GM03348 (cell line): ENCODE measurements around the gene PHTF1.
A peak's percentile ranks its signal among the peaks of the same experiment; 100 is the strongest.
"Not testable (repeated sequence)": the region's sequence is repeated elsewhere in the genome, so short reads cannot be mapped to it uniquely, and the experiment has no call there.

Experiments
- DNase-seq: peaks from one replicate; pipeline ENCODE4 v3.0.0; 2012; ENCODE audit warnings: low spot score

Gene PHTF1

DNA sequence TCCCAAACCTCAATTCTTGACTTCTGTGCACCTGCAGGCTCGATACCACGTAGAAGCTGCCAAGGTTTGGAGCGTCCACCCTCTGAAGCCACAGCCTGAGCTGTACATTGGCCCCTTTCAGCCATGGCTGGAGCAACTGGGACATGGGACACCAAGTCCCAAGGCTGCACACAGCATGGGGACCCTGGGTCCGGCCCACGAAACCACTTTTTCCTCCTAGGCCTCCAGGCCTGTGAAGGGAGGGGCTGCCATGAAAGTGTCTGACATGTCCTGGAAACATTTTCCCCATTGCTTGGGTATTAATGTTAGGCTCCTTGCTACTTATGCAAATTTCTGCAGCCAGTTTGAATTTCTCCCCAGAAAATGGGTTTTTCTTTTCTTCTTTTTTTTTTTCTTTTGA lies 40.7 kb downstream of the PHTF1 start:
- not testable (repeated sequence) for DNase-seq

DNA sequence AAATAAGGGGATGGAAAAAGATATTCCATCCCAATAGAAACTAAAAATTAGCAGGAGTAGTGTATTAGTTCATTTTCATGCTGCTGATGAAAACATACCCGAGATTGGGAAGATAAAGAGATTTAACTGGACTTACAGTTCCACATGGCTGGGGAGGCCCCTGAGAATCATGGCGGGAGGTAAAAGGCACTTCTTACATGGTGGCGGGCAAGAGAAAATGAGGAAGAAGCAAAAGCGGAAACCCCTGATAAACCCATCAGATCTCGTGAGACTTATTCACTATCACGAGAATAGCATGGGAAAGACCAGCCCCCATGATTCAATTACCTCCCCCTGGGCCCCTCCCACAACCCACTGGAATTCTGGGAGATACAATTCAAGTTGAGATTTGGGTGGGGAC lies 41.8 kb downstream of the PHTF1 start:
- not testable (repeated sequence) for DNase-seq

DNA sequence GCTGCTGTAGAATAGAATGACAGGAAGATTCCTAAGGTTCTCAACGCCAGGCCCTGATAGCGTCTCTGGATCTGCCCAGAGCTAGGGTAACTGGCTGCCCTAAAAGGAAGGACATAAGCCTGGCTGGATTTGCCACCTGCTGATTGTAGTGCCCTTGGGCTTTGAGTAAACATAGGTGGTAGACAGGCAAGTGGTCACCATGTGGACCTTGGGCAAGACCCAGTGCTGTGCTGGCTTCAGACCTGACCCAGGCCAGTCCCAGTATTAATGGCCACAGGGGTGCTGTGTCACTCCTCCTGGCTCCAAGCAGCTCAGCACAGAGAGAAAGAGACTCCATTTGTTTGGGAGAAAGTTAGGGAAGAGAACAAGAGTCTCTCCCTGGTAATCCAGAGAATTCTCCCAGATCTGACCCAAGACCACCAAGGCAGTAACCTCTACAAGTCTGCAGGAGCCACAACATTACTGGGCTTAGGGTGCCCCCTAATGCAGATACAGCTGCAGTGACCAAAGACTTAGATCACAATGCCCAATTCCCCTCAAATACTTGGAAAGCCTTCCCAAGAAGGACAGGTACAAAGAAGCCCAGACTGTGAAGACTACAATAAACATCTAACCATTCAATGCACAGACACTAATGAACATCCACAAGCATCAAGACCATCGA lies 44.5 kb downstream of the PHTF1 start:
- no peak for DNase-seq

DNA sequence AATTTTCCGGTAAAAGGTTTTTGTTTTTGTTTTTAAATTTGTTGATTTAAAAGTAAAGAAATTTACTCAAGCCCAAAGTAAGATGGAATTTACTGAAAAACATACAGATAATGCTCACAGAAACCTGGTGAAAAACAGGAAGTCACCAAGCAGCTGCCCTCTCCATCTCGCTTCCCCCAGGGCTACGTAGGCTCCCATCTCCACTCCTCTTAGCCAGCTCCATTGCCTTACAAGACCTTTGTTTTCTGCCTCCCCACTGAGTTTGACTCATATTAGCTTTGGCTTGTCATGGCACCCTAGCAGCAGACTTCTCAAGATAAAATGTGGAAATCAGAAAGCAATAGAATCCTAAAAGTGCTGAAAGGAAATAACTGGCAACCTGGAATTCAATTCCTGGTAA lies 57.9 kb downstream of the PHTF1 start:
- DNase-seq, result no peak

DNA sequence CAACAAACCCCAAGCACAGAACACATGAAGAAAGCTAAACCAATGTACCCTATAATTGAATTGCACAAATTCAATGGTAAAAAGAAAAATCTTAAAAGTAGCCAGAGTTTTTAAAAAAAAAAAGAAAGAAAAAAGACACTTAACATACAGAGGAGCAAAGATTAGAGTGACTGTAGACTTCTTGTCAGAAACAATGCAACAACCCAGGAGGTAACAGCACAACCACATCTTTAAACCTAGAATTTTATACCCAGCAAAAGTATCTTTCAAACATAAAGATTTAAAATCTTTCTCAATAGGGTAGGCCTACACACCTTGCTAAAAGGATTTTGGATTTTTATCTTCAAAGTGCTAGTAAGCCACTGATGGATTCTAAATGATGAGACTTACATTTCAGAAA lies 64.4 kb downstream of the PHTF1 start:
- DNase-seq, result no peak

DNA sequence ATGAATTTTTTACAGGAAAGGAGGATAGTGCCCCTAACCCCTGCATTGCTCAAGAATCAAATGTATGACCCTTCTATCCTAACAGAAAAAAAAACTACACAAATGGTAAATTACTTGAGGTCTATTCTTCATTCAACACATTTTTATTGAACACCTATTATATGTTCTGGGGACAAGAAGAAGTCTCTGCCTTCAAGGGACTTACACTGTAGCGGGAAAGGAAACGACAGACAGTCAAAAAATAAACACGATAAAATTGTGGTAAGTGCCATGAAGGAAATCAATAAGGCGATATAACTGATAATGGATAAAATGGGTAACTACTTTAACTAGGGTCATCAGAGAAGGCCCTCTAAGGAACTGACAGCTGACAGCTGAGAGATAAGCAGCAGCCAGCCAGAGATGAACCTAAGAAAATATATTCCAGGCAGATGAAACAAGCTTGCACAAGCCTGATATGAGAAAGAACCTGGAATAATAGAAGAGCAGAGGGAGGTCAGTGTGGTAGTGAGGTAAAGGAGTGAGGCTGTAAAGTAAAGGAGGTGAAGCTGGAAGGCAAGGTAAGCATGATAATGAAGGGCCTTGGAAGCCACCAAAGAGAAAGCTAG lies 66.4 kb downstream of the PHTF1 start:
- DNase-seq, result no peak

DNA sequence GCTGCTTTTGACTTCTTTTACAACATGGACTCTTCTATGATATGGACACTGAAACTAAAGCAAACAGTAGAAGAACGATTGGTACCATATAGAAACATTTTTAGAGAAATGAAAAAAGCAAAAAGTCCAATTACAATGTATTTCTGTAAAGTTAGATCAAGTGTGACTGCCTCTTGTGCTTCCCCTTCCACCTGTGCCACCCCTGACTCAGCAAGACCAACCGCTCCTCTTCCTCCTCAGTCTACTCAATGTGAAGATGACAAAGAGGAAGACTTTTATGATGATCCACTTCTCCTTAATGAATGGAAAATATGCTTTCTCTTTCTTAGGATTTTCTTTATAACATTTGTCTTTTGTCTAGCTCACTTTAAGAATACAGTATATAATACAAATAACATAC lies 66.9 kb downstream of the PHTF1 start:
- DNase-seq, result no peak

DNA sequence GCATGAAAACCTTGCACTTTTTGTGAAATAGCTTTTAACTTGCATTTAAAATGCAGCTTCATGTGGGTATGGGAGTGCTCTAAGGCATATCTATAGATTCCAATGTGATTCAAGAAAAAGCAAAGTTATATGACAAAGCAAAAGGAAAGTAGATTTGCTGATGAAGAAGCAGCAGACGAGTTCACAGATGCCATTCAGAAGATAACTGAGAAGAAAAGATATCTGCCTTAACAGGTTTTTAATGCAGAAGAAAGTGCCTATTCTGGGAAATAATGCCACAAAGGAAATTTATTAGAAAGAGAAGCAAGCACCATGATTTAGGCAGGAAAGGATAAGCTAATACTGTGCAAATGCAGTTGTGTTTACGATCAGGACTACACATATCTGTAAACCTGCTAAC lies 68.1 kb downstream of the PHTF1 start:
- no peak for DNase-seq

DNA sequence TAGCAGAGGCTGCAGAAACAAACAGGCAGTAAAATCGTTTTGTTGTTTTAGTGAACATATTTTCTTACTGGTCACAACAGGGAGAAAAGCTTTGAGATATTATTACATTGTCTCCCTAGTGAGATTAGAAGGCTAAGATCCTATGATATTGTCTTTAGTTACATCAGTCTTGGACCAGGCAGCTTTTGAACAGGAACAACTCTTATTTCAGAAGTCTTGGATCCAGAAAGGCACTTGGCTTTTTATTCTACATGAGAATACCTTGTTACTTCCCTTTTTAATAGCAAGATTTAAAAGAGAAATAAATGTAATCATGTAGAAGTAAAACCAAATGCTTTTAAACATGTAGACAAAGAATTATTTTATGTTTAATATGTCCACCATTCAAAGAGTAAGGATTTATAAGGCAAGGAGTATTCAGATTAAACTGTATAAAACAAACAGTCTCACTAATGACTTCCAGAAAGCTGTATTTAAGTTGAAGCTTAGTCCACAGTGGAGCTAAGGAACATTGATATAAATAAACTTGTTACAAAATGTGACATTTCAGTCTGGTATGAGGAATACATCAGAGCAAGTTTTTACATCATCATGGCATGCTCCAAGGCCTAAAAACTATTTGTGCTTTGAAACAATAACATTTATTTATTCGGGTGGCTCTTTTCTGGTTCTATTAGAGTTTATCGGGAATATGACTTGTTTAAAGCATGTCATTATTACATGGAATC lies 72.2 kb downstream of the PHTF1 start:
- DNase-seq, result no peak

DNA sequence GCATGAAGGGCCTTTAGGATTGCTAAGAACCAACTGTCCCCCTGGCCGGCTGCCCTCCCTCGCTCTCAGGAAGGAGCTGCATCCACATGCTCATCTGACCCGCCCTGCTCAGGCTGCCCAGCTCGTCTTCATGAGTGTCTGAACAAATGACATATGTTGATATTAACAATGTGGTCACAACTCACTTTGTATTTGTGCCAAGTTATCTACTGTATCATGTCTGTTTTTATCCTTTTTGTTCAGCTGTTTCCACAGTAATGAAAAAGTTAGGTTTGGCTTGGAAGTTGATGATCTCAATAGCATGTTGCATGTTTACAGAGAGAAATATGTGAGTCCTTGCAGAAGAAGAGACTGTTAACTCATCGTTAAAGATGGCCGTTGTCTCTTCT lies 75.1 kb downstream of the PHTF1 start:
- DNase-seq, result peak; percentile 51

DNA sequence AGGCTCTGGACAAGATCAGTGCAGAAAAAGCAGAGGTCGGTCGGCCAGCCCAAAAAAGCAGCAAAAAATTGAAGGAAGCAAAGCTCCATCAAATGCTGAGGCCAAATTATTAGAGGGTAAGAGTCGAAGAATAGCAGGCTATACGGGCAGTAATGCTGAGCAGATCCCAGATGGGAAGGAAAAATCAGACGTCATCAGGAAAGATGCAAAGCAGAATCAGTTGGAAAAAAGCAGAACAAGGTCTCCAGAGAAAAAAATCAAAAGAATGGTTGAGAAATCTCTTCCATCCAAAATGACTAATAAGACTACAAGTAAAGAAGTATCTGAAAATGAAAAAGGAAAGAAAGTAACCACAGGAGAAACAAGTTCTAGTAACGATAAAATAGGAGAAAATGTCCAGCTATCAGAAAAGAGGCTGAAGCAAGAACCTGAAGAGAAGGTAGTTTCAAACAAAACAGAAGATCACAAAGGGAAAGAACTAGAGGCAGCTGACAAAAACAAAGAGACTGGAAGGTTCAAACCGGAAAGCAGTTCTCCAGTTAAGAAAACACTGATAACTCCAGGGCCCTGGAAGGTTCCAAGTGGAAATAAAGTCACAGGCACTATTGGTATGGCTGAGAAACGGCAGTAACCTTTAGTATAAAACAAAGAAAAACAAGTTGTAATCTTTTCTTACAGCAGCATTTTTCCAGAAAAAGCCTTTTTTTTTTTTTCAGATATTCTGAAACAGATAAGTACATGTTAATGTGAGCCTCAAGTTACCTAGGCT lies 75.7 kb downstream of the PHTF1 start:
- DNase-seq, result no peak

DNA sequence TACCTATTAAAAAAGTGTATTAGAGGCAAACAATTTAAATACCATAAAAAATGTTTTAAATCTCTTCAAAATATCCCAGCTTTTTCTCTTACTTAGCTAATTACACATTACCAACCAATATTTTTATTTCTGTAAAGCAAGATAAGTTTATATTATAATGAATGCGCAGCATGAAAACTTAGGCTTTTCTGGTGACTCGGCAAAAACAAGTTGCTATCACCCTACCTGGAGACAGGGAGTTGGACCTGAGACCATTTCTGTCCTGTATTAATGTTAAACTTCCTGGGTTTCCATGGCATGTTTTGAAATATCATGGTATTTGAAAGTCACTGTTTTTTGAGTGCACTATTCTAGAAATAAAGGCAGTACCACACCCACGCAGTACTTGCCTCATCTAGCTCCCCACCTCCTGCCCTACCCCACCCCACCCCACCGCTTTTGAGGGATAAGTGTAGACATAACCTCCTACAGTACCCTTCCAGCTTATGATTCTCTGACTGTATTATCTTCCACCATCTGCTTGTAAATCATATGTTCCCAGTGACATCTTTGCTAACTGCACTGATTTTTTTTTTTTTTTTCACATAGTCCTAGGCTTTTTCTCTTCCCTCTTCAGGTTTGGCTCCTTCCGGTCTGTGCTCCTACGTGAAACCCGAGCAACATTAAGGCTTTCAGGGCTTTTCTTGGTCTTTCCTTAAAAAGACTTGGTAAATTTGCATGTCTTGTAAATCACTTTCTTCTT lies 77.5 kb downstream of the PHTF1 start:
- DNase-seq, result no peak

DNA sequence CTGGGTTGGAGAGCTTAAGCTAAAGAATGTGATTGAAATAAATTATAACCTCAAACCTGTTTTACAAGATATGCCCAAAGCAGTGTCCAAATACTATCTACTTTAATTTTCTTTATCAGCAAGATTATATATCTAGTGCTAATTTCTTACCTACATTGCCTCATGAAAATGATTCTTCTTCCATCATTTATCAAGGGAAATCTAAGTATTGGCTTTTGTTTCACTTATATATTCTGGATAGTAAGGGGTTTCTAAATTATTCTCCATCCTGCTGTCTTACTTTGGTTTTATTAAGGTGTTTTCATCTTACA lies 81.2 kb downstream of the PHTF1 start:
- DNase-seq, result no peak

DNA sequence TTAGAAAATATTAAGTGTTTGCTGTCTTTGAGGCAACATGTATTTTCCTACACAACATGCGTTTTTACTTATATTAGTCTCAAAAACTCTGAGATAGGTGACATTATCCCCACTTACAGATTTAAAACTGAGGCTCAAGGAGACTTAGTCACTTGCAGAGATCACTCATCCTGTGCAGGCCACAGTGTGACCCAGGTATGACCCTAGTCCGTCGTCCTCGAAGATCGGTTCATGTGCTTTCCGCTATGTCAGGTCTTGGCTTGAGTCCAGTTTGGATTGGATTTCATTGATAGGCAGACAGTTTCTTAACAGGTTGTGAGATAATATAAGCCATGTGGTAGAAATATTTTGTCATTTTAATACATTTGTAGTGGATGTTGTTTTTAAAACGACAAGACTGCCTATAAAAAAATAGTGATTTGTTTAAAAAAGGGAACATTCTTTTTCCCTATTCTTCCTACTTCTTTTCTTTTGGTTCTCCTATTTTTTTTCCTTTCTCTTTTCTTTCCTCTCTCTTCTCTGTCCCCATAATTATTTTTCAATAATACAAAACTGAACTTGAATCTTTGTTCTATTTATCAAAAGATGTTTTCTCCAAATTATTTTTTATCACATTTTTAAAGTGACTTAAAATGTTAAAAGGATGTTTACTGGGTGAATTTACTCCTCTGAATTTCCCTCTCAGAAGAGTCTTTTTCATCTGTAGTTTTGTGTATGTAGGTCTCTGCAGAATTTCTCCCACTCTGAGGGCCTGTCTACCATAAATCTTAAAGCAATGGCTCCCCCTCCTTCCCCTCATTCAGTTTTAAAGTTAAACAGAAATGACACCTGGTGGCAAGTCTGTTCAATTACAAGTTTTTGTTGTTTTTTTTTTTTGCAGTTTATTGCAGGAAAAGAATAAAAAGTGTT lies 81.8 kb downstream of the PHTF1 start:
- peak; percentile 69 for DNase-seq

DNA sequence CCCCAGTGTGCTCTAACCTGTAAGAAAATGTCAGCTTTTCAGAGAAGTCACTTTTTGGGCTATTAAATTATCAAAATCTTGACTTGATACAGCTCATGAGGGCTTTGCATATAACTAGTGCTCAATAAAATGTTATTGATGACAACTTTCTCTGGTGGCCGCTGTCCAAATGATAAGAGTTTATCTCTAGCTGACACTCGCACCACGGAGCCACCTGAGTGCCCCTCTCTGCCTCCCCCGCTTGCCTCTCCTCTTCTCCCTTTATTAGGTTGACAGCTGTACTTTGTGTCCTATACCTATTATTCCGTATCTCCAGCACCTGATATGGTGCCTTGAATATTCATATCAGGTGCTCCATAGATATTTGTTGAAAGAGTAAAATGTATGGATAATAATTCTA lies 82.8 kb downstream of the PHTF1 start:
- DNase-seq, result no peak

DNA sequence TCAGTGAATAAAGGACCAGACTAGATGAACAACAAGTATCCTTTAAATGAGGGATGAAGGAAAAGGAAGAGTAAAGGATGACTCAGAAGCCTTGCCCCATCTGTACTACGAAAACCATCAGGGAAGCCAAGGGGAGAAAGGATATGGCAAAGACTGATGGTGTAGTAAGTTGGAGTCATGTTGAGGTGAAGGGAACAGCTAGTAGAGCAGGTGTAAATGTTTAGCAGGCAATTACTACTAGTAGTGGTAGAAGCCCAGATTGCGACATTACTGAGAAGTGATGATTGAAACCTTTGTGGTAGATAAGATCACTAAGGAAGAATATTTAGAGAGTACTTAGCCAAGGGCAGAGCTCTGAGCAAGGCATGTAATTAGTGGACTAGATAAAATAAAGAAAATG lies 84.0 kb downstream of the PHTF1 start:
- no peak for DNase-seq

DNA sequence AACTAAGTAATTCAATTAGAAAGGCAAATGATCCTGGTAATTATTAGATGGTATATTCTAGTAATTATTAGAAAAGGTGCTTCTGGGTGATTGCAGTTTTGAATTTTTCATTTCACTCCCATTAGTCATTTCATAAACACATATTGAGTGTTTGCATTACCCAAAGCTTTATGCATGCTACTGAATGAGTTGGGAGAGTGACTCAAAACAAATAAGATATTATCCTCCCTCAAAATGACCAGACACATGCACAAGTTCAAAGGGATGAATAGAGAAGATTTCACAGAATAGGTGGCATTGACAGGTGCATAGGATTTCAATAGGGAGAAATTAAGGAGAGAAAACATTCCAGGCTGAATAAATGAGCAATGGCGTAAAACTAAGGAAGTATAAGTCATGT lies 84.7 kb downstream of the PHTF1 start:
- DNase-seq, result no peak

DNA sequence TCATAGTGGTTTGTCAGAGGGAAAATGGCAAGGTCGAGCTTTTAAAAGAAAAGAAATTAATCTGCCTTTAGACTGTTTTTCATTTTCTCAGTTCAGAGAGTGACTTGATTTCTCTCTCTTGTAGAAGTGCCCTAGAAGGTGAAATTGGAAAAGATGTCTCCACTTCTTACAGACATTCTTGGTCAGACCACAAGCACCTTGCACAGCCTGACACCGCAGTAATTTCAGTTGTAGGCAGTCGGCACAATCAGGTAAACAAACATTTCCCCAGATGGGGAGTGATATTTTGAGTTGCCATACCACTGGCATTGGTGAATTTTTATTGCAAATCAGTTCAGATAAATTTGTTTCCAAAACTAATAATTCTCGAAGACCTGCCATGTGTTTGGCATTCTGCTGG lies 86.8 kb downstream of the PHTF1 start:
- no peak for DNase-seq

DNA sequence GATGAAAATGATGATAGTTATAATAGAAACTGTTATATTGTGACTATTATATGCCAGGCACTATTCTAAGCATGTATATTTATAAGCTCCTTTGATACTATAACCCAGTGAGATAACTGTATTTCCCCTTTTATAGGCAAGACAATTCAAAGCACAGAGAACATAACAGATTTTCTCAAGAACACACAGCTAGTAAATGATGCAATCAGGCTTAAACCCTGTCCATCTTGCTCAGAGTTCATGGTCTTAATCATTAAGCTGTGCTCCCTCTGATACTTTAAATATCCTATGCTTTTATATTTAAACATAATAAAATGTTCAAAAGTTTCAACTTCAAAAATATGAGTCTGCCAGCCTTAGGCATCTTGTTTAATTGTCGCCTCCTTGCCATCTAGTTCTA lies 88.6 kb downstream of the PHTF1 start:
- no peak for DNase-seq

DNA sequence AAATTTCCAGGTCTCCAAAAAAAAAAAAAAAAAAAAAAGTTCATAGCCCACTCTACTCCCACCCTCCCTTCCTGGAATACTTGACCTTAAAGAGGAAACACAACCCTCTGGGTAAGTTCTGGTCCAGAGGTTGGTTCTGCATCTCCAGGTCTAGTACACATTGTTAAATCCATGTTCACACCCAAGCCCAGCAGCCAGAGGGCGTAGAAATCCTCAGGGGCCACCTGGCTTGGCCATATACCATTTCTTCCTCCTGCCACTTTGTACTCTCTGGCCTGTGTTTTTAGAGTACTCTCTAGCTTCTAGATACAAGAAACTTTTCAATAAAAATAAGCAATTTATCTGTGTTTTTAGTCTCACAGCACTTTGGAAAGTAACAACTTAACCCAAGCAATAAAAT lies 89.3 kb downstream of the PHTF1 start:
- DNase-seq, result no peak

DNA sequence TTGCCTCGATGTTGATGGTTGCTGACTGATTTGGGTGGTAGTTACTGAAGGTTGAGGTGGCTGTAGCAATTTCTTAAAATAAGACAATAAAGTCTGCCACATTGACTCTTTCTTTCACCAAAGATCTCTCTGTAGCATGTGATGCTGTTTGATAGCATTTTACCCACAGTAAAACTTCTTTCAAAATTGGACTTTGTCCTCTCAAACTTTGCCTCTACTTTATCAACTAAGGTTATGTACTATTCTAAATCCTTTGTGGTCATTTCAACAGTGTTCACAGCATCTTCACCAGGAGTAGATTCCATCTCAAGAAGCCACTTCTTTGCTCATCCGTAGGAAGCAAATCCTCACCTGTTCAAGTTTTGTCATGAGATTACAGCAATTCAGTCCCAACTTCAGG lies 93.2 kb downstream of the PHTF1 start:
- no peak for DNase-seq
